OCI-LY1 (cell line): Measurements from ENCODE around the gene GPR142.

Experiments
- CTCF ChIP-seq: fragments of 200-600 bp; sonication (generic), shearing (Covaris generic); IDR thresholded peaks from 2 replicates; pipeline ENCODE4 v1.5.1; 2017; ENCODE audit warnings: mild to moderate bottlenecking, antibody characterized with exemption, low read length, moderate library complexity, mixed read lengths
- EZH2 ChIP-seq: fragments of 200-600 bp; sonication (generic), shearing (Covaris generic); IDR thresholded peaks from 2 replicates; pipeline ENCODE4 v1.8.0; 2017; ENCODE audit warnings: borderline replicate concordance, mixed run types, mild to moderate bottlenecking, antibody characterized with exemption, low read length, moderate library complexity, mixed read lengths

DNA sequence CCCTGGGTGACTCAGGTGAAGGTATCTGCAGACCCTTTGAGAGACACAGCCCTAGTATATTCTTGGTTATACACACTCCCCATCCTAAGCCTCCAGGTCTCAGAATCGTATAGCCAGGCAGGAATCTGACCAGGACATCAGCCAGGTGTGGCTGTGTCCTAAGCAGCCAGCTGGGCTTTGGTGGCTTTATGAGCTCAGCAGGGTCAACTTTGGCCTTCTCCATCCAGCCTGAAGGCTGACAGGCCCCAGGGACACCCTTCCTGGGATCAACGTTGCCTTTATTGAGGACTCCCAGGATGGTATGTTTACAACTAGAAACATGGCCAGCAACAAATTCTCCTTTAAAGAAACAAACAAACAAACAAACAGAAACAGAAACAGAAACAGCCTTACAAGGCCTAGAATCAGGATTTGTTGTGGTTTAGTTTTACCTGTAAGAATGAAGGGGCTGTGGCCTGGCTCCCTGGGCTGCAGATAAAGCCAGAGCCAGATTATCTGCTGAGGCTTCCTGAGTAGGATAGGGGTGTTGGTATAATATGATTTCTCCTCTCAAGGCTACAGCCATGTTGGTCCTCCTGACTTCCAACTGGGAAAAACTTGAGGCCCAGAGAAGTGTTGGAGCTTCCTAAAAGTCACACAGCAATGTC, 32.8 kb upstream of the GPR142 start:
- TF ChIP-seq CTCF (no peak), EZH2 (no peak)
